ENCODE data around the gene FAM3A.

Gene FAM3A

DNA sequence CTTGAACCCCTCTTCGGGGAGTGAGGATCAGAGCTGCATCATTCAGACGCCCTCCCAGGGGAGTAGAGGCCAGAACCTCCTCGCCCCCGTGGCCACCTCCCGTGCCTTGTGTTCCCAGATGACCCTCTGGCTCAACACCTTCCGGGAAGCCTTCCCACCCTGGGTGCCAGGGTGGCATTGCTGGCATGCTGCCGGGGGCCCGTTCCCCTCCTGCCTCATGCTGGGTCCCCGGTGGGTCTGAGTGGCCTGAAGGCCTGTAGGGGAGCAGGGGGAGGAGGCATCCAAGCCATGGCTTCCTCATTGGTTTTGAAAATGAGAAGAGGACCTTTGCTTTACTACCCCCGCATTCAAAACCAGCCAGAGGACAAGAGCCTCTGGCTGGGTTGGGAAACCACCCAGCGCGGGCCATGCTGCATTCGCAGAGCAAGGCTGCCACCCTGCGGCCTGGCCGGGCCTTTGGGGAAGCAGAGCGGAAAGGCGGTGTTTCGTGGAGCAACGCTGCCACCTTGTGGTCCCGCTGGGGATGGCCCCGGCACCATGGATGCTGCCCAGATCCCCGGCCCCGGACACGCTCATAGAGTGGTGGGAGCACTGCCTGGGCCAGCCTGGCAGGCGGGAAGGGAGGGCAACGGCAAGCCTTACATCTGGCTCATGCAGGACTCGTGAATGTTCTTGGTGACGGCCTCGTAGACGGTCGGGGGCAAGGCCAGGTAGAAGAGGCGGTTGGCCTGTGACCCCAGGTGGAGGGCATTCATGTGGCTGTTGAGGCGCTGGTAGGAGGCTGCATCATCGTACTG is 18.7 kb upstream of the FAM3A start:
- FAIRE-seq, result no peak

DNA sequence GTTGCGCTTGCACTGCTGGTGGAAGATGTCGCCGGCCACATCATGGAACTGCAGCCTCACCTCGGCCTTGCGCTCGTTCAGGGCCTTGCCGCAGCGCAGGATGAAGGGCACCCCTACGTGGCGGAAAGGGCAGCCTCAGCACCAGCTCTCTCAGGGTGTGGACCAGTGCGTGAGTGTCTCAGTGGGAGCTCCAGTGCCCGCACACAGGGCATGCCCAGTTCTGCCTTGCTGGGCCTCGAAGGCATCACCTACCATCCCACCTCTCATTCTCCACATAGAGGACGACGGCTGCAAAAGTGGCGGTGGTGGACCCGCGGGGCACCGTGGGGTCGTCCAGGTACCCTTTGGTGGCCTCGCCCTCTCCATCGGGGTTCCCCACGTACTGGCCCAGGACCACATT is 16.7 kb upstream of the FAM3A start:
- no peak for FAIRE-seq

DNA sequence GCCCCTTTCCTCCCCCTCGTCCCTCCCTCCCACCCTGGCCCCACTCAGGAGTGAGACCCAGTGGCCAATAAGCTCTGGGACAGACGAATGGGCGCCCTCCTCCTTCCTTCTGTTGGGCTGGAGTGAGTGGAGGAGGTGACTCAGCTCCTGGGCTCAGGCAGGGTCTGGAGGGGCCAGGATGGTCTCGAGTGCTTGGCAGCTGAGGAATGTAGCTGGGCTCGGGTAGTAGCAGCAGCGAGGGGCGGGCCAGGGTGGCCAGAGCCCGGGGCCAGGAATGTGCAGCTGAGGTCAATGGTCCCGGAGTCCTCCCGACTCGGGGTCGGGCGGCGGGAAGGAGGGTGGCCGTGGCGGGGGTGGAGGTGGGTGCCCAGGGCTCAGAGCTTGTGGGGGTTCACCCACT is 15.6 kb upstream of the FAM3A start:
- no peak for FAIRE-seq

DNA sequence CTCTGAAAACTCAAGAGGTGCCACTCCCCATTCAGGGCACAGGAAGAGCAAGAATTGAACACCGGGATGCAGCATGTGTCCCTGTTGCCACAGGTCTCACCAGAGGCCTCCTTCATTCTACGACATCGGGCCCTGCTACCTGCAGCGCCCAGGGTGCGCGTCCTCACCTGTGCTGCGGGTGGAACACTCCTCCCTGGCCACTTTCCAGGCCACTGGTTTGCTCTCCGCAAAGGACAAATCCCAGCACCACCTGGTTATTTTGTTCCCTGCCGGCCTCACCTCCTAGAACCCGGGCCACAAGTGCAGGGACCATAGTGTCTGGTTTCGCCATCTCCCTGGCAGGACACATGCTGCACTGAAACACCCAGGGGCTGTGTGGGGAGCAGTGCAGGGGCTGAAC is 14.3 kb upstream of the FAM3A start:
- FAIRE-seq, result no peak

DNA sequence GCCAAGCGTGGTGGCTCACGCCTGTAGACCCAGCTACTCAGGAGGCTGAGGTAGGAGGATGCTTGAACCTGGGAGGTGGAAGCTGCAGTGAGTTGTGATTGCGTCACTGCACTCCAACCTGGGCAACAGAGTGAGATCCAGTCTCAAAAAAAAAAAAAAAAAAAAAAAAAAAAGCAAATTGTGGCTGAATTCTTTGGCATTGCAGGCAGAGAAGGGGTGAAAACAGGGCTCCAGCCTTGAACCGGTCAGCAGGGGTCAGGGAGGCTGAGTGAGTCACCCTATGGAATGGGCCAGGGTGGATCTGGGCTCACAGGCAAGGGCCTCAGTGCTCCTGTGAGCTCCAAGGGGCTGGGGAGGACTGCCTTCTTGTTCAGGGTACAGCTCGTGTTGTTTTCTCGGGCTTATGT is 13.2 kb upstream of the FAM3A start:
- FAIRE-seq, result no peak

DNA sequence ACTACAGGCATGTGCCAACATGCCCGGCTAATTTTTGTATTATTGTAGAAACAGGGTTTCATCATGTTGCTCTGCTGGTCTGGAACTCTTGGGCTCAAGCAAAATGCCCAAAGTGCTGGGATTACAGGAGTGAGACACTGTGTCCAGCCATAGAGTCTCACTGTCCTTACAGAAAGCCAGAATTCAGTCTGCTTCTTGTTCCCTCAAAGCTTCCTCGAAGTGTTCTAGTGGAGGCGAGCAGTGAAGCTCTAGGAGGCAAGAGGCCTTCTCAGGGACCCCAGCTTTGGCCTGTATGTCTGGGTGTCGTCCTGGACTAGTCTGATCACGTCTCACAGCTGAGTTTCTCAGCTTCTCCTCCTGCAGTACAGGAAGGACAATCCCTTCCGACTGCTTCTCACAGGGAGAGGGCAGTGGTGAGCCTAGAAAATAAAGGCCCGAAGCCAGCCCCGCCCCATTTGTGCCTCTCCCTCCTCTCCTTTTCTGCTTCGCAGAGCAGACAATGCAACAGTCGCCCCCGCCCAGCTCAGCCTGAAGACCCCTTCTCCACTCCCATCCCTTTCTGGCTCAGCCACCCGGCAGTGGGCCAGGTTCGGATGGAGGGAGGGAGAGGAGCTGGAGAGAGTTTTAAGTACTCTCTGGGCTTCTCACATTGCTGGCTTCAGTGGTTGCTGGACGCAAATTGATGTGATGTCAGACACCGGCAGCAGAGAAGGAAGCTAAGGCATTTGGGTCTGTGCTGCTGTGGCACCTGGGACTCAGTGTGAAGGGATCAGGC is 11.1 kb upstream of the FAM3A start:
- peak; percentile 62 for FAIRE-seq

DNA sequence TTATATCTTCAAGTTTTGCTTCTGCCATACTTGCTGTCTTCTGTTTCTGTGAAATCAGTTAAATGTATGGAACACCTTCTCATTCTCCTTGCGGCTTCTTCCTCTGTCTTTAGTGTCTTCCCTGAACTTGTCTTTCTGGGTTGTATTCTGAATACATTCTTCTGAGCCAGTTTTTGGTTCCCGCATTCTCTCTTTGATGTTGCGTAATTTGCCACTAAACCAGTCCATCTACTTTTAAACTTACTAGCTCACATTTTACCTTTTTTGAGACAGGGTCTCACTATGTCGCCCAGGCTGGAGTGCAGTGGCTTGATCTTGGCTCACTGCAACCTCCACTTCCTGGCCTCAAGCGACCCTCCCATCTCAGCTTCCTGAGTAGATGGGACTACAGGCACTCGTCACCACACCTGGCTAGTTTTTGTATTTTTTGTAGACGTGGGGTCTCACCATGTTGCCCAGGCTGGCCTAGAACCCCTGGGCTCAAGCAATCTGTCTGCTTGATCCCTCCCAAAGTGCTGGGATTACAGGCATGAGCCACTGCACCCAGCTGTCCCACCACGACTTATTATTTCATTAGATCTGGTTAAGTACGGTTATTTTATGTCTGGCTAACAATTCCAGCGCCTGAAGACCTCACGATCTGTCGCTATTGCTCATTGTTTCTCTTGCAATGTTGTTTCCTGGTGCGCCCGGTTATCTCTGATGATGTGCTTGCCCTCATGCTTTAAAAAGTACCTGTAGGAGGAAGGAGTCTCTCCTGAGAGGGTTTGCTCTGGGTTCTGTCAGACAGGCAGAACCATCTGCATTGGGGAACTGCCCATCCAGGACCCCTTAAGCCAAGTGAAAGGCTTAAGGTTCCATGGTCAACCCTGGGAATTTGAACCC is 9.8 kb upstream of the FAM3A start:
- FAIRE-seq, result no peak

DNA sequence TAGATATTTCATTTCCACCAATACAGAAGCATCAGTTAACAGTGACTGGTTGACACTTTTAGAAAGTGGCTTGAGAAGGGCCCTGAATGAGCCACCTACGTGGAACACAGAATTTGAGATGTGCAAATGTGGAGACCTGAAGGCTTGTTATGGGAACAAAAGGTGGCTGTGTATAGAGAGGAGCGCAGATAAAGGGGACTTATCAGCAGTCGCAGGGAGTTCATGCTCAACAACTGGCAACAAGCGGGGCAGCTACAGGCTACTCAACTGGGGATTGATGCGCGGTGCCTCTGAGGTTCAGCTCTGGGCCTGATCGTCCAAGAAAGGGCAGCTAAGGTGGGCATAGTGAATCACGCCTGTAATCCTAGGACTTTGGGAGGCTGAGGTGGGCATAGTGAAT is 3.4 kb upstream of the FAM3A start:
- no peak for FAIRE-seq

DNA sequence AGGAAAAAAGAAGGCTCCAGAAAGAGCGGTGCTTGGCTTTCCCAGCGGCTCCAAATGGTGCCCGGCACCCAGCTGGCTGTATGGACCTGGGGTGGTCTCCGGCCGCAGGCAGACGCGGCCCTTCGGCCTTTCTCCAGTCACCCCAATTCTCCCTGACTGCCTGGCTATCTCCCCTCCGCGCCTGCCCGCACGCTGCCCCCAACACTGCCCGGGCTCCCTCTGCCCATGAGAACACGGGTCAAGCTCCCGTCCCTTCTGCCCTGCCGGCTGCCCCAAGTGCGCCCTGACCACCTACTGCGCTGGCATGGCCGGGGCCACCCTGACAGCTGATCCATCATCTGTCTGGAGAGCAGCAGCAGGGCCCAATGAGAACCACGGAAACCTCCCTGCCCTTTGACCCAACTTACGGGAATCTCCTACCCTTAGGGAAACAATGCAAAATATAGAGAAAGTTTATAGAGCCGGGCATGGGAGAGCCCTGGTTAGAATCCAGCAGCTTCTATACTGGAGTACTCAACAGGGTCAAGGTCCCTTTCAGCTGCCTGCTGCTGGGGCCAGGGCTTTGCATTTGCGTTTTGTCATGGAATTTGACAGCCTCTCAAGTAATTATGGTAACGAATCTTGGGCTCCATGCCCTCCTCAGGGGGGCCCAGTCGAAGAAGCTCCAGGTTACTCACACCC is 1.2 kb upstream of the FAM3A start:
- FAIRE-seq, result no peak

DNA sequence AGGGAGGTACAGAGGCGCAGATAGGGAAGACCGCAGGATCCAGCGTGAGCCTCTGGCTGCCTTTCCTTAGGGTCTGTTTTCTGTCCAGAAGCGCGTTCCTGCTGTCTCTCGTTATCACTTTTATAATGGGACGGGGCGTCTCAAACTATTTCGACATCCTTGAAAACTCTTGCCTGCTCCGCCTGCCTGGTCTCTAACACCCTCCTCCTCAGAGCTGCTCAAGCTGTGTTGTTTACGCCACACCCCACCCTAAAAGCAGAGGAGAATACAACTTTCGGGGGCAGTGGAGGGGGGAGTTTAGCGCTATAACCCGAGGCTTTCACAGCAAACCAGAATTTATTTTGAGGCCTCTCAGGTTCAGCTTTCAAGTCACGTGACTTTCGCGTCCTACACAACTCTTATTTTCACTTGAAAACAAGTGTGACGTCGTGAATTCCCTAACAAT is 646 bp upstream of the FAM3A start:
- no peak for FAIRE-seq

DNA sequence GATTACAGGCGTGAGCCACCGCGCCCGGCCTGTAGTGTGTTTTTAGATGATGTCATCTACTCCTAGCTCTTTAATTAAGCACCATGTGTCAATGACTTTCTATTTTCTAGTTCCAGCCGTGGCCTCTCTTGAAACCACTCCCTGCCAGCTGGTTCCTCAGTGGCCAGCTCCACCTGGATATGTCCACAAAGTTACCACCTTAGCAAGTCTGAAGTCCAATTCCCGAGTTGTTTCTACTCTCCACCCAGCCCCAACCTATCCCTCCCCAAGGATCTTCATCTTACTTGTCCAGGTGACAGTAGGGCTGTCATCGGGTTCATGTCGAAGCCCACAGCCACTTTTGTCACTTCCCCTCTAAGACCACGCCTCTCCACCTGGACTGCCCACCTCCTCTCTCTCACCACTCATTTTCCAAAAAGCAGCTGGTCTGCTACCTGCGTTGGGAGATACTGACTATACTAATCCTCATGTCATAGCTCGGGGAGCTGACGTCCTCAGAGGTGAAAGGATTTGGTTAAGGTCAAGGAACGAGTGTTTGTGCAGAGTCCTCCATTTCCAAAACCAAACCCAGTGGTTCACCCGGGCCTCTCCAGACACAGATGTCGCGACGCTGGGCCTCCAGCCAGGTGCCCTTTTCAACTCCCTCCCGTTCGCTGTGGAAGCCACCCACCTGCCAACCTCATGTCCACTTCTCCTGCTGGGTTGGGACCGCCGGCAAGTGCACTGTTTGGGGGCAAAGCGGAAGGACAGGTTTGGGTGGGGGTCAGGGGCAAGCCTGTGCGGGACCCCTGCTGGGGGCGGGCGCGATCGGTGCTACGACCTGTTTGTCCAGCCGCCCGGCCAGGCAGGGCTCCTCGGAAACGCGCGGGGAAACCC is 704 bp downstream of the FAM3A start:
- FAIRE-seq, result no peak

DNA sequence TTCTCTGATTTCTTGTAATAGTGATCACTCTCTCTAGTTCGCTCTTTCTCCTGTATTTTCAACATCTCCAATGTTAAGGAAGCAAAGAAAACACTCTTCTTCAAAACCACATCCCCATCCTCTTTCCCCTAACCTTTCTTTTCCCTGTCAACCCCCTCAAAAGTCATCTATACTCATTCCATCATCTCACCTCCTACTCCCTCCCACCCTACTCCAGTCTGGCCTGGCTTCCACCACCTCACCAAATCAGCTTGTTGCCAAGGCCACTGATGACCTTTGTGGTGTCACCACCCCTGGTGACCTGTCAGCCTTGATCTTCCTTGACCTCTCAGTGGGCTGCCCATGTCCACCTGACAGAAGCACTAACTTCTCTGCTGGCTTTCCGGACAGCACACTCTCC is 2.3 kb downstream of the FAM3A start:
- FAIRE-seq, result no peak

DNA sequence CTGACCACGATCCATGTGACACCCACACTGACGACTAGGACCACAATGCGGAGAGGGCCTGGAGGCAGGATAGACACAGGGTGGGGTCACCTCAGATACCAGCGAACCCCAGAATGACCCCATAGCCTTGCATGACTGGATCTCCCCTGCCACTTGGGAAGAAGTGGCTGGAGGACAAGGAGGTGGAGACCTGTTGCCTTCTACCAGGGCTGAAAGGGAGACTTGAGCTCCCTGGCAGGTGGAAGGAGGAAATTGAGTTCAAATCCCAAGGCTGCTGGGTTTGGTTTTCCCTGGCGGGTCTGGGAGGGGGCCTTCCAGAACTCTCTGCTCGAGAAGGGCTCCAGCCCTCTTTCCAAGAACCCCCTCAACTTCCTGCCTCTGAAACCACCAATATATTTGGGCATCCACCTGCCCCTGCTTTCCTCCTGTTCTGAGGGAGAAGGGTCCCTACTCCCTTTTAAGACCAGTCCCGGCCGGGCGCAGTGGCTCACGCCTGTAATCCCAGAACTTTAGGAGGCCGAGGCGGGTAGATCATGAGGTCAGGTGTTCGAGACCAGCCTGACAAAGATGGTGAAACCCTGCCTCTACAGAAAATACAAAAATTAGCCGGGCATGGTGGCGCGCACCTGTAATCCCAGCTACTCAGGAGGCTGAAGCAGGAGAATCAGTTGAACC is 3.0 kb downstream of the FAM3A start:
- FAIRE-seq, result no peak

DNA sequence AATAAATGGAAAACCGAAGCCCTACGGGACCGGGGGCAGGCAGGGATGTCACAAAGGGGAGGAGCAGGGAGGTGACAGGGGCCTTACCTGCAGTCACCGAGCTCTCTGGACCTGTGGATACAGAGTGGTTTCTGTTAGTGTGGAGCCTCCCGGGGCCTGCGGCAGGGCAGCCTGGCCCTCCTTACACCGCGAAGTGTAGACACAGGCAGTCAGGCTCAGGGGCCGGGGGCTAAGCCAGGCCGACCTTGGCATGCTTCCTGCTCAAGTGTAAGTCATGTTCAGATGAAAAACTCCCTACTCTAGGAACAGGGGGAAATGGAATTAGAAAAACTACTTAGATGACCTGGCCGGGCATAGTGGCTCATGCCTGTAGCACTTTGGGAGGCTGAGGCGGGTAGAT is 4.3 kb downstream of the FAM3A start:
- no peak for FAIRE-seq

DNA sequence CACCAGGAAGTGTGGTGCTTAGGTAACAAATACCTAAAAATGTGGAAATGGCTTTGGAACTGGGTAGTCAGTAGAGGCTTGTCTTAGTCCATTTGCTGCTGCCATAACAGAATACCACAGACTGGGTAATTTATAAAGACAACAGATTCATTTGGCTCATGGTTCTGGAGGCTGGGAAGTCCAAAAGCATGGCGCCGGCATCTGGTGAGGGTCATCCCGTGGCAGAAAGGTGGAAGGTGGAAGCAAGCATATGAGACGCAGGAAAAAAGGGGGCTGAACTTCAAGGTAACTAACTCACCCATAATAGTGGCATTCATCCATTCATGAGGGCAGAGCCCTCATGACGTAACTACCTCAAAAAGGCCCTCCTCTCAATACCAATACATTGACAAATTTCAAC is 6.6 kb downstream of the FAM3A start:
- no peak for FAIRE-seq

DNA sequence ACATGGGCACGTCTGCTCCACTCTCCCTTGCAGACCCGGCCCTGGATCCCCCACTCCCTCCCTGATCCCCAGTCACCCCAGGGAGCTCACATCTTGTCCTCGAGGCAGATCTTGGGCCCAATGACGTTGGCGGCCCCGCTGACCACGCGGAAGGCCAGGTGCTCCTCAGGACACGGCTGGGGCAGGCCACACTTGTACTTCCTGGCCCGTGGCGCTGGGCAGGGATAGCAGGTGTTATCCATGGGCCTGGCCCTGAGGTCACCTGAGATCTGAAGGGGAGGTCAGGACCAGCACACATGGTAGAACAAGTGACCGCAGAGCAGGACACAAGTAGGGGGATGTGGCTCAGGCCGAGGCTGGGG is 7.7 kb downstream of the FAM3A start:
- FAIRE-seq, result no peak

DNA sequence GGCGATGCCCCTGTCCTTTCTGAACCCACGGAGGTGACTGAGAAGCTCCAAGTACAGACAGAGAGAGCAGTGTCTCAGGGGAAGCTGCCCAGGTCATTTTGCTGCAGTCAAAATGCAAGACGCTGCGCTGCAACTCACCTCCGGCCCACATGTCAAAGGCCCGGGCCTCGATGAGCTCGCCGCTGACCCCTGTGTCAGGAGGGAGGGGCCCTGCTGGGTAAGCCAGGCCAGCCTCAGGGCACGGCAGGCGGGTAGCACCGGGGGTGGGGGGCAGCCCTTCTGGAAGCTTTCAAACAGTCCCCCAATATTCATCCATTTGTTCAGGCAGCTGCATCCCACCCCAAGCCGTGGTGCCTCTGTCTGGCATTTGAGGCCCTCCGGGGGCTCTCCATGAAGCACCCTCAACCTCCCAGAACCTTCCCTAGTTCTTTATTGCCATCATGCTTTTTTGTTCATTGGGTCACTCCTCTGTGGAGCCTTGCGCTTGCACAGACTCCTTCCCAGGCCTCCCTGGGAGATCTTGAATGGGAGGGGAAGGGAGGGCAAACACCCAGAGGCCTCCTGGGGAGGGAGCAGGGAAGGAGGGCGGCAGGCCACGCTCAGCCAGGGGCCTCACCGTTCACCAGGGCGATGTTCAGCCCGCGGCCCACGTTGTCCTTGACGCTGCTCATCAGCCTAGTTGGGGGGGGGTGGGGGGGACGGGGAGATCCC is 8.2 kb downstream of the FAM3A start:
- FAIRE-seq, result no peak

DNA sequence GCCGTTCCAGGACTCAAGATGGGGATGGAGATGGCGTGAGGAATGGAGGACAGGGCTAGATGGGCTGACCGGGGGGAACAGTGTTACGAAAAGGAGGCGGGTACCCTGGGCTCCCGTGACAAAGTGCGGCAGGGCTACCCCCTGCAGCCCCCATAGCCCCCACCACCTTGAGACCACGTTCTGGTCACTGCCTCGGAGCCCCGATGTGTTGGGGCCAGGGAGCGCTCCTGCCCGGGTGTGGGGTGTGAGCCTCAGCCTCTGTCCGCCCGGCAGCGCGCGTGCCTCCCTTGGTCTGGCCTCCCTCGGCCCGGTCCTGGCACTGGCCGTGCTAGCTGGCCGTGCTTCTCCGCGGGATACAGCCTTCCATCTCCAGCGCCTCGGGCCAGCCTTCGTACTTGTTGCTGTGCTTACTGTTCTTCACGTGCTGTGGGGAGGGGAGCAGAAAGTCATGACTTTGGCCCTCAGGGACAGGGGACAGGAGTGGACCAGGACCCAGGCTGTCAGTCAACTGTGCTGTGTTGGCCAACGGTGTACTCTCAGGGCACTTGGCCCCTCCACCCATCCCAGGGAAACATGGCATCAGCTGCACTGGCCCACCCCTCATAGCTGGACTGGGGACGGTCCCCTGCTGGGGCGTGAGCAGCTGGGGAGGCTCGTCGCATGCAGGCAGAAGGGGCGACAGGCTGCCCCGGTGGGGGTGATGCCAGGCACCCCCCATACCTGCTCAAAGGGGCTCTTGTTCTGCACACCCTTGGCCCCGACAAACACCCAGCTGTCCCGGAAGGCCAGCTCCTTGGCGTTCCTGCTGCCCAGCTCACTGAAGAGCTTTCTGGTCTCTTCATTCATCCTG is 9.3 kb downstream of the FAM3A start:
- no peak for FAIRE-seq

DNA sequence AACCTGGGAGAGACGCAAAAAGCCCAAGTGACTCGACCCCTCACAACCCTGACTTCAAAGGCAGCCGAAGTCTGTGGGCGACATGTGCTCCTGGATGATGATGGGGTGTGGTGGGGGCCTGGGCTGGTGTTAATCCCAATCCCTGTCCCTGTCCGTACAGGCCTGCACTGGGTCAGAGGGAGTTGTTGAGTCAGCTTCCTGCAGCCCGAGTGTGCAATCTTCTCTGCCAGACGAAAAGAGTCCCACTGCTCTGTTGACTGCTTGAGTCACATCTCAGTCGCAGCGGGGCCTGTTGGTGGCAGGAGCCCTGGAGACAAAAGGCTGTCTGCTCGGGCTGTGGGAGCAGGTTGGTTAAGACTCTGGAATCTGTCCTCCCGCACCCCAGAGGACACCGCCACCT is 10.3 kb downstream of the FAM3A start:
- no peak for FAIRE-seq

DNA sequence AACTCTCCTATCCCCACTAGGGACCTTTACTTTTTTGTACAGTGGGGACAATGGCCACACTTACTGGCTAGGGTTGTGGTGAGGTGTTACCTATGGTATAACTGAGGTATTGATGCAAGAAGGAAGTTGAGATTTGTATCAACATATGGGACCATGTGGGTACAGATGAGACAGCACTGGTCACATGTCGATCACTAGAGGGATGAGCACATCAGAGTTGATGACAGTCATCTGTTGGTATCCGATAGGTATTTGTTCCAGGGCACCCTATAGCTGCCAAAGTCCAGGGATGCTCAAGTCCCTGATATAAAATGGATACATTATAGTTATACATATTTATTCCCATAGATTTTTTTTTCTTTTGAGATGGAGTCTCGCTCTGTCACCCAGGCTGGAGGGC is 13.0 kb downstream of the FAM3A start:
- FAIRE-seq, result no peak
